ENCODE measurements around the gene CEP89.

The CEP89 gene

GRCh38 chr19:32902448-32902847 lies 69.3 kb downstream of the CEP89 start:
- Histone ChIP-seq H2BK15ac (ENCODE audit: low read length) (no peak overlapping the region), H3K79me1 (ENCODE audit: low read depth, low read length) (no peaks in the 10 kb centered on the region), H4K8ac (ENCODE audit: low read depth, low read length) (no peak overlapping the region), H3K4me1 (ENCODE audit: control insufficient read depth in 2 of 2, insufficient read depth in 1 of 2, low read depth in 1 of 2, low read length in 2 of 2) (no peaks in the 10 kb centered on the region), H2AK5ac (ENCODE audit: low read depth, low read length) (no peak overlapping the region), H2BK12ac (ENCODE audit: low read length) (no peak overlapping the region), H3K9me3 (replicated peaks in 1 of 2; ENCODE audit: control insufficient read depth in 2 of 2, insufficient read depth in 1 of 2, low read depth in 1 of 2, low read length in 2 of 2) (peaks cover 6 to 17% of the 10 kb centered on the region in 2 donors), H3K27me3 (ENCODE audit: control insufficient read depth in 3 of 3, insufficient read depth in 3 of 3, low read depth in 1 of 3, low read length in 3 of 3) (no peaks in the 10 kb centered on the region), H3K4ac (ENCODE audit: low read length) (no peak overlapping the region), H3K4me2 (ENCODE audit: insufficient read depth, low read length, poor library complexity, severe bottlenecking) (no peak overlapping the region), H3K9ac (ENCODE audit: low read depth, low read length, poor library complexity) (no peak overlapping the region), H2BK5ac (ENCODE audit: low read length) (no peak overlapping the region), H3K4me3 (ENCODE audit: low read length in 2 of 2) (no peak overlapping the region), H2AFZ (ENCODE audit: low read length) (no peak overlapping the region), H2BK120ac (ENCODE audit: low read depth, low read length) (no peak overlapping the region), H3K36me3 (replicated peaks in 1 of 2; ENCODE audit: control insufficient read depth in 2 of 2, insufficient read depth in 2 of 2, low read length in 2 of 2) (peaks cover 12 to 65% of the 10 kb centered on the region in 2 donors), H4K91ac (ENCODE audit: low read depth, low read length, poor library complexity) (no peak overlapping the region), H3K23ac (ENCODE audit: low read depth, low read length, poor library complexity) (no peak overlapping the region), H3K18ac (ENCODE audit: low read length) (no peak overlapping the region), H3K27ac (replicated peaks; ENCODE audit: low read length) (no peak overlapping the region), H3K14ac (ENCODE audit: low read length) (no peak overlapping the region)
- DNase-seq (ENCODE audit: low spot score), result no peak
- WGBS, 2 donors (ENCODE audit: extremely low coverage in 2 of 2, insufficient read length in 2 of 2, insufficient replicate concordance in 1 of 2), result no CpG with 5 or more reads among the region's 7 CpGs

- Histone ChIP-seq H2BK15ac (ENCODE audit: low read length) (no peak overlapping the region), H3K4me2 (ENCODE audit: insufficient read depth, low read length, poor library complexity, severe bottlenecking) (no peak overlapping the region), H4K91ac (ENCODE audit: low read depth, low read length, poor library complexity) (no peak overlapping the region), H2BK12ac (ENCODE audit: low read length) (no peak overlapping the region), H2AFZ (ENCODE audit: low read length) (no peak overlapping the region), H3K23ac (ENCODE audit: low read depth, low read length, poor library complexity) (no peak overlapping the region), H3K18ac (ENCODE audit: low read length) (no peak overlapping the region), H2BK120ac (ENCODE audit: low read depth, low read length) (no peak overlapping the region), H3K79me1 (ENCODE audit: low read depth, low read length) (no peaks in the 10 kb centered on the region), H3K27ac (replicated peaks; ENCODE audit: low read length) (no peak overlapping the region), H3K9me3 (replicated peaks in 1 of 2; ENCODE audit: control insufficient read depth in 2 of 2, insufficient read depth in 1 of 2, low read depth in 1 of 2, low read length in 2 of 2) (peaks cover 6 to 12% of the 10 kb centered on the region in 2 donors), H3K36me3 (replicated peaks in 1 of 2; ENCODE audit: control insufficient read depth in 2 of 2, insufficient read depth in 2 of 2, low read length in 2 of 2) (peaks cover 9 to 62% of the 10 kb centered on the region in 2 donors), H3K14ac (ENCODE audit: low read length) (no peak overlapping the region), H3K9ac (ENCODE audit: low read depth, low read length, poor library complexity) (no peak overlapping the region), H2BK5ac (ENCODE audit: low read length) (no peak overlapping the region), H4K8ac (ENCODE audit: low read depth, low read length) (no peak overlapping the region), H3K4me1 (ENCODE audit: control insufficient read depth in 2 of 2, insufficient read depth in 1 of 2, low read depth in 1 of 2, low read length in 2 of 2) (no peaks in the 10 kb centered on the region), H3K27me3 (ENCODE audit: control insufficient read depth in 3 of 3, insufficient read depth in 3 of 3, low read depth in 1 of 3, low read length in 3 of 3) (no peaks in the 10 kb centered on the region), H3K4ac (ENCODE audit: low read length) (no peak overlapping the region), H2AK5ac (ENCODE audit: low read depth, low read length) (no peak overlapping the region), H3K4me3 (ENCODE audit: low read length in 2 of 2) (no peak overlapping the region)
- no CpG with 5 or more reads among the region's 5 CpGs for WGBS, 2 donors (ENCODE audit: extremely low coverage in 2 of 2, insufficient read length in 2 of 2, insufficient replicate concordance in 1 of 2)
- DNase-seq (ENCODE audit: low spot score), result no peak
These were observed 70.1 kb downstream of the CEP89 start for GRCh38 chr19:32901504-32902161.

DNA sequence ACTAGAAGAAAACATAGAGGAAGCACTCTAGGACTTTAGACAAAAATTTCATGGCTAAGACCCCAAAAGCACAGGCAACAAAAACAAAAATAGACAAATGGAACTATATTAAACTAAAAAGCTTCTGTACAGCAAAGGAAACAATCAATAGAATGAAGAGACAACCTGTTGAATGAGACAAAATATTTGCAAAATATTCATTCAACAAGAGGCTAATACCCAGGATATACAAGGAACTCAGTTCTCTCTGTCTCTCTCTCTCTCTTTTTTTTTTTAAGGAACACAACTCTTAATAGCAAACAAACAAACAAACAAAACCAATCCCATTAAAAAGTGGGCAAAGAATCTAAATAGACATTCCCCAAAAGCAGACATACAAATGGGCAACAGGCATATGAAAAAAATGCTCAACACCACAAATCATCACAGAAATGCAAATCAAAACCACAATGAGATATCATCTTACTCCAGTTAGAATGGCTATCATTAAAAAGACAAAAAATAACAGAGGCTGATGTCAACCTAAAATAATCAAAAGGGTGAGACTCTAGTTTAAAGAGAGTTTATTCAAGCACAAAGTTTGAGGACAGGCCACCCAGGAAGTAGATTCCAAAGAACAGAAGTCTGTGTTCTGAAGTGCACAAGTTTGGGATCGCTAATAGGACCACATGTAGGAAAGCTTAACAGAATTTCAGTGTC lies 75.1 kb downstream of the CEP89 start:
- no CpG with 5 or more reads among the region's 1 CpG for WGBS, 2 donors (ENCODE audit: extremely low coverage in 2 of 2, insufficient read length in 2 of 2, insufficient replicate concordance in 1 of 2)
- Histone ChIP-seq H3K4ac (ENCODE audit: low read length) (no peak overlapping the region), H3K4me1 (ENCODE audit: control insufficient read depth in 2 of 2, insufficient read depth in 1 of 2, low read depth in 1 of 2, low read length in 2 of 2) (no peaks in the 10 kb centered on the region), H3K9ac (ENCODE audit: low read depth, low read length, poor library complexity) (no peak overlapping the region), H3K27me3 (ENCODE audit: control insufficient read depth in 3 of 3, insufficient read depth in 3 of 3, low read depth in 1 of 3, low read length in 3 of 3) (no peaks in the 10 kb centered on the region), H3K79me1 (ENCODE audit: low read depth, low read length) (no peaks in the 10 kb centered on the region), H3K27ac (replicated peaks; ENCODE audit: low read length) (no peak overlapping the region), H4K91ac (ENCODE audit: low read depth, low read length, poor library complexity) (no peak overlapping the region), H2BK12ac (ENCODE audit: low read length) (no peak overlapping the region), H2AK5ac (ENCODE audit: low read depth, low read length) (no peak overlapping the region), H3K9me3 (replicated peaks in 1 of 2; ENCODE audit: control insufficient read depth in 2 of 2, insufficient read depth in 1 of 2, low read depth in 1 of 2, low read length in 2 of 2) (peaks cover 0 to 19% of the 10 kb centered on the region in 2 donors), H3K4me2 (ENCODE audit: insufficient read depth, low read length, poor library complexity, severe bottlenecking) (no peak overlapping the region), H2BK5ac (ENCODE audit: low read length) (no peak overlapping the region), H2AFZ (ENCODE audit: low read length) (no peak overlapping the region), H3K4me3 (ENCODE audit: low read length in 2 of 2) (no peak overlapping the region), H3K23ac (ENCODE audit: low read depth, low read length, poor library complexity) (no peak overlapping the region), H3K14ac (ENCODE audit: low read length) (no peak overlapping the region), H3K18ac (ENCODE audit: low read length) (no peak overlapping the region), H2BK15ac (ENCODE audit: low read length) (no peak overlapping the region), H3K36me3 (replicated peaks in 1 of 2; ENCODE audit: control insufficient read depth in 2 of 2, insufficient read depth in 2 of 2, low read length in 2 of 2) (peaks cover 5 to 55% of the 10 kb centered on the region in 2 donors), H2BK120ac (ENCODE audit: low read depth, low read length) (no peak overlapping the region), H4K8ac (ENCODE audit: low read depth, low read length) (no peak overlapping the region)
- DNase-seq (ENCODE audit: low spot score), result no peak

DNA sequence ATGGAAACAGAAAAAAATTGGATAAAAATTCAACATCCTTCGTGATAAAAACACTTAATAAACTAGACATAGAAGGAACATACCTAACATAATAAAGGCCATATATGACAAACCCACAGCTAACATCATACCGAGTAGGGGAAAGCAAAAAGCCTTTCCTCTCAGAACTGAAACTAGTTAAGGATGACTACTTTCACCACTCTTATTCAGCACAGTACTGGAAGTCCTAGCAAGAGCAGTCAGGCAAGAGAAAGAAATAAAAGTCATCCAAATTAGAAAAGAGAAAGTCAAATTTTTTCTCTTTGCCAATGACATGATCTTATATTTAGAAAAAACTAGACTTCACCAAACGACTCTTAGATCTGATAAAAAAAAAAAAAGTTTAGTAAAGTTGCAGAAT lies 76.4 kb downstream of the CEP89 start:
- H3K79me1 ChIP-seq (ENCODE audit: low read depth, low read length), result peaks cover 2% of the 10 kb centered on the region
- H3K9me3 ChIP-seq (replicated peaks in 1 of 2; ENCODE audit: control insufficient read depth in 2 of 2, insufficient read depth in 1 of 2, low read depth in 1 of 2, low read length in 2 of 2), result peaks cover 2 to 27% of the 10 kb centered on the region in 2 donors
- H2BK5ac ChIP-seq (ENCODE audit: low read length), result no peak overlapping the region
- H3K14ac ChIP-seq (ENCODE audit: low read length), result no peak overlapping the region
- no peaks in the 10 kb centered on the region for H3K4me1 ChIP-seq (ENCODE audit: control insufficient read depth in 2 of 2, insufficient read depth in 1 of 2, low read depth in 1 of 2, low read length in 2 of 2)
- no peak overlapping the region for H4K8ac ChIP-seq (ENCODE audit: low read depth, low read length)
- no peak overlapping the region for H3K4ac ChIP-seq (ENCODE audit: low read length)
- H3K9ac ChIP-seq (ENCODE audit: low read depth, low read length, poor library complexity), result no peak overlapping the region
- no peak overlapping the region for H3K4me3 ChIP-seq (ENCODE audit: low read length in 2 of 2)
- no peak overlapping the region for H3K18ac ChIP-seq (ENCODE audit: low read length)
- DNase-seq (ENCODE audit: low spot score), result no peak
- H2BK120ac ChIP-seq (ENCODE audit: low read depth, low read length), result no peak overlapping the region
- no peak overlapping the region for H3K23ac ChIP-seq (ENCODE audit: low read depth, low read length, poor library complexity)
- no peak overlapping the region for H4K91ac ChIP-seq (ENCODE audit: low read depth, low read length, poor library complexity)
- no peak overlapping the region for H2AK5ac ChIP-seq (ENCODE audit: low read depth, low read length)
- H3K36me3 ChIP-seq (replicated peaks in 1 of 2; ENCODE audit: control insufficient read depth in 2 of 2, insufficient read depth in 2 of 2, low read length in 2 of 2), result peaks cover 2 to 43% of the 10 kb centered on the region in 2 donors
- no peaks in the 10 kb centered on the region for H3K27me3 ChIP-seq (ENCODE audit: control insufficient read depth in 3 of 3, insufficient read depth in 3 of 3, low read depth in 1 of 3, low read length in 3 of 3)
- no peak overlapping the region for H2BK15ac ChIP-seq (ENCODE audit: low read length)
- no peak overlapping the region for H3K27ac ChIP-seq (replicated peaks; ENCODE audit: low read length)
- WGBS, 2 donors (ENCODE audit: extremely low coverage in 2 of 2, insufficient read length in 2 of 2, insufficient replicate concordance in 1 of 2), result no CpG with 5 or more reads among the region's 3 CpGs
- H2AFZ ChIP-seq (ENCODE audit: low read length), result no peak overlapping the region
- no peak overlapping the region for H2BK12ac ChIP-seq (ENCODE audit: low read length)
- H3K4me2 ChIP-seq (ENCODE audit: insufficient read depth, low read length, poor library complexity, severe bottlenecking), result no peak overlapping the region

All from neuronal stem cell (in vitro differentiated cells).